Glutamatergic neuron (in vitro differentiated cells): ENCODE results near the gene CCDC152. TPM values are rescaled to one million over a fixed set of nuclear protein-coding genes. Genes with fewer than 3 reads are reported as not detected.
"Not testable (repeated sequence)": the region's sequence is repeated elsewhere in the genome, so short reads cannot be mapped to it uniquely, and the experiment has no call there.

Experiments used
- DNase-seq: peaks from one replicate; pipeline ENCODE4 v3.0.0; 2022
- H3K27ac Mint-ChIP-seq: one replicate; pipeline ENCODE4 v1.8.0; 2020; ENCODE audit warnings: mild to moderate bottlenecking, mixed read lengths, inconsistent platforms; ENCODE audit not compliant: unreplicated experiment
- H3K27me3 Mint-ChIP-seq: one replicate; pipeline ENCODE4 v1.8.0; 2020; ENCODE audit warnings: mild to moderate bottlenecking, moderate library complexity, mixed read lengths, inconsistent platforms; ENCODE audit not compliant: unreplicated experiment
- H3K36me3 Mint-ChIP-seq: one replicate; pipeline ENCODE4 v1.8.0; 2020; ENCODE audit warnings: mild to moderate bottlenecking, mixed read lengths, inconsistent platforms; ENCODE audit not compliant: unreplicated experiment
- H3K4me1 Mint-ChIP-seq: one replicate; pipeline ENCODE4 v1.8.0; 2020; ENCODE audit warnings: mild to moderate bottlenecking, low read depth, mixed read lengths, inconsistent platforms; ENCODE audit not compliant: unreplicated experiment
- H3K4me3 Mint-ChIP-seq: one replicate; pipeline ENCODE4 v1.8.0; 2020; ENCODE audit warnings: mild to moderate bottlenecking, mixed read lengths, inconsistent platforms; ENCODE audit not compliant: unreplicated experiment
- H3K9me3 Mint-ChIP-seq: one replicate; pipeline ENCODE4 v1.8.0; 2020; ENCODE audit warnings: mild to moderate bottlenecking, moderate library complexity, mixed read lengths, inconsistent platforms; ENCODE audit not compliant: unreplicated experiment
- CTCF ChIP-seq: fragments of 200-600 bp; sonication (generic); IDR thresholded peaks from one replicate; pipeline ENCODE4 v1.5.0; 2021; ENCODE audit not compliant: partially characterized antibody, unreplicated experiment
- total RNA-seq: library from RNA; stranded (reverse); fragmentation: NEBNext Ultra II Directional; extraction: Animal tissue kit (Norgen Biotek cat#: 25700); gene quantifications from one replicate; pipeline ENCODE4 v1.2.1, GENCODE V29; 2021; ENCODE audit not compliant: unreplicated experiment

The CCDC152 gene
- total RNA-seq, 1 donor from 2014 or later, result 13.4 TPM

GRCh38 chr5:42843675-42844292, 87.2 kb downstream of the CCDC152 start:
- no peaks in the 10 kb centered on the region for H3K36me3 Mint-ChIP-seq
- TF ChIP-seq CTCF, result no peak
- no peaks in the 10 kb centered on the region for H3K27me3 Mint-ChIP-seq
- H3K9me3 Mint-ChIP-seq, result no peaks in the 10 kb centered on the region
- no peak overlapping the region for H3K27ac Mint-ChIP-seq
- H3K4me3 Mint-ChIP-seq, result no peak overlapping the region
- DNase-seq, result no peak
- no peaks in the 10 kb centered on the region for H3K4me1 Mint-ChIP-seq

- H3K4me3 Mint-ChIP-seq, H3K9me3 Mint-ChIP-seq, DNase-seq, H3K27me3 Mint-ChIP-seq, H3K4me1 Mint-ChIP-seq, H3K27ac Mint-ChIP-seq, H3K36me3 Mint-ChIP-seq: not testable (repeated sequence)
Measured at GRCh38 chr5:42844408-42844807, 87.8 kb downstream of the CCDC152 start.

- no peak for TF ChIP-seq CTCF
- no peaks in the 10 kb centered on the region for H3K27me3 Mint-ChIP-seq
- no peak overlapping the region for H3K4me3 Mint-ChIP-seq
- H3K27ac Mint-ChIP-seq, result no peak overlapping the region
- H3K9me3 Mint-ChIP-seq, result no peaks in the 10 kb centered on the region
- DNase-seq, result no peak
- H3K4me1 Mint-ChIP-seq, result no peaks in the 10 kb centered on the region
- no peaks in the 10 kb centered on the region for H3K36me3 Mint-ChIP-seq
Measured at GRCh38 chr5:42848545-42848944, 91.9 kb downstream of the CCDC152 start.

- Mint-ChIP-seq H3K36me3 (no peaks in the 10 kb centered on the region), H3K4me3 (no peak overlapping the region), H3K27me3 (no peaks in the 10 kb centered on the region), H3K9me3 (no peaks in the 10 kb centered on the region), H3K4me1 (no peaks in the 10 kb centered on the region), H3K27ac (no peak overlapping the region)
- no peak for DNase-seq
- TF ChIP-seq CTCF, result no peak
Measured at GRCh38 chr5:42851481-42851880, 94.9 kb downstream of the CCDC152 start.

Other genes starting within 250 kb of the CCDC152 start
- 0.61 TPM for gene SELENOP, start 55.1 kb downstream of the CCDC152 start, total RNA-seq